Adrenal gland (tissue), 12 donors: ENCODE measurements around the gene WDR74. TPM values are rescaled to one million over a fixed set of nuclear protein-coding genes. Genes with fewer than 3 reads are reported as not detected.
"Not testable (repeated sequence)": the region's sequence is repeated elsewhere in the genome, so short reads cannot be mapped to it uniquely, and the experiment has no call there.

Experiments
- DNase-seq, 7 donors: peaks; one replicate each; pipeline ENCODE4 v3.0.0-alpha.2; 2019 to 2020
- H3K27ac ChIP-seq, 5 donors: fragments of 200-600 bp; sonication (generic) in 4 of 5; 1 replicate in 3 of 5; 2 replicates in 2 of 5; pipeline versions ENCODE4 v1.5.1 to v1.8.0; 2016 to 2020; ENCODE audit warnings: mild to moderate bottlenecking in 1 of 5
- H3K27me3 ChIP-seq: fragments of 200-600 bp; 2 replicates; pipeline ENCODE4 v1.8.0; 2021
- H3K36me3 ChIP-seq, 2 donors: fragments of 200-600 bp; replicated peaks in 1 of 2; 1 replicate in 1 of 2; 2 replicates in 1 of 2; pipeline versions ENCODE4 v1.5.1 to v1.8.0; 2018 to 2022
- H3K4me1 ChIP-seq, 2 donors: fragments of 200-600 bp; replicated peaks in 1 of 2; 1 replicate in 1 of 2; 2 replicates in 1 of 2; pipeline versions ENCODE4 v1.5.1 to v1.8.0; 2018 to 2021
- H3K4me3 ChIP-seq, 4 donors: fragments of 200-600 bp; sonication (generic) in 3 of 4; one replicate each; pipeline ENCODE4 v1.5.1; 2016 to 2018
- H3K9me3 ChIP-seq, 3 donors: fragments of 200-600 bp; sonication (generic) in 1 of 3; replicated peaks in 1 of 3; 1 replicate in 2 of 3; 2 replicates in 1 of 3; pipeline versions ENCODE4 v1.5.1 to v1.8.0; 2016 to 2021
- POLR2A ChIP-seq, 2 donors: fragments of 450-650 bp; IDR thresholded peaks; one replicate each; pipeline ENCODE4 v1.6.1; 2017; ENCODE audit warnings: antibody characterized with exemption in 2 of 2, mild to moderate bottlenecking in 2 of 2, moderate library complexity in 1 of 2
- WGBS, 4 donors: extraction: QIAGEN DNeasy Blood & Tissue Kit in 2 of 4; methylation state at CpG; one replicate each; pipeline versions ENCODE4 v1.1.5 to v1.1.7; 2013 to 2017; 5-methylcytosine and 5-hydroxymethylcytosine counted together
- intact Hi-C, 2 donors: fragments of 100-400 bp; cut with DNase I; formaldehyde crosslinking; loops; one replicate each; pipeline versions ENCODE4 v1.14.1 to v1.15.0; 2022 to 2023
- polyA plus RNA-seq, 3 donors: library from polyadenylated mRNA; stranded (reverse); fragments of 200-250 nt in 2 of 3; fragments of 350-450 nt in 1 of 3; fragmentation: Illumina TruSeq in 1 of 3; extraction: RNeasy Lipid Tissue Mini Kit (QIAGEN cat#74804) in 1 of 3; gene quantifications; one replicate each; pipeline ENCODE4 v1.2.3, GENCODE V29; 2013 to 2014
- total RNA-seq, 9 donors: library from RNA; depleted of rRNA in 4 of 9; stranded (reverse); fragments of >200 nt in 4 of 9; fragments of 120-200 nt in 1 of 9; fragmentation: NEBNext Ultra II Directional in 1 of 9; extraction: Animal tissue kit (Norgen Biotek cat#: 25700) in 1 of 9; gene quantifications; one replicate each; pipeline versions ENCODE4 v1.1.0 to v1.2.4, GENCODE V29; 2013 to 2023
- TF ChIP-seq, protein P1 (sequence below), 6 experiments: fragments of 450-650 bp in 4 of 6; fragments of 200-600 bp in 2 of 6; sonication (generic) in 1 of 6; IDR thresholded peaks; 1 replicate in 5 of 6; 2 replicates in 1 of 6; pipeline versions ENCODE4 v1.5.1 to v1.8.0; 2016 to 2021; ENCODE audit warnings: antibody characterized with exemption in 6 of 6, mild to moderate bottlenecking in 2 of 6, moderate library complexity in 1 of 6
- donor health status: healthy with polysubstance abuse.
- donor health status: Bipolar disorder and iron deficiency.
- donor health status: DM: yes; HTN: yes; CAD: no.
- donor health status: DM: no; HTN: no; CAD: no.
- donor health status: DM: no; HTN: no; CAD: no.
- donor health status: DM: yes; HTN: yes; CAD: no.

Gene WDR74
- total and polyA plus RNA-seq, 12 donors = 21.7 to 119 (median 39.4) TPM

DNA sequence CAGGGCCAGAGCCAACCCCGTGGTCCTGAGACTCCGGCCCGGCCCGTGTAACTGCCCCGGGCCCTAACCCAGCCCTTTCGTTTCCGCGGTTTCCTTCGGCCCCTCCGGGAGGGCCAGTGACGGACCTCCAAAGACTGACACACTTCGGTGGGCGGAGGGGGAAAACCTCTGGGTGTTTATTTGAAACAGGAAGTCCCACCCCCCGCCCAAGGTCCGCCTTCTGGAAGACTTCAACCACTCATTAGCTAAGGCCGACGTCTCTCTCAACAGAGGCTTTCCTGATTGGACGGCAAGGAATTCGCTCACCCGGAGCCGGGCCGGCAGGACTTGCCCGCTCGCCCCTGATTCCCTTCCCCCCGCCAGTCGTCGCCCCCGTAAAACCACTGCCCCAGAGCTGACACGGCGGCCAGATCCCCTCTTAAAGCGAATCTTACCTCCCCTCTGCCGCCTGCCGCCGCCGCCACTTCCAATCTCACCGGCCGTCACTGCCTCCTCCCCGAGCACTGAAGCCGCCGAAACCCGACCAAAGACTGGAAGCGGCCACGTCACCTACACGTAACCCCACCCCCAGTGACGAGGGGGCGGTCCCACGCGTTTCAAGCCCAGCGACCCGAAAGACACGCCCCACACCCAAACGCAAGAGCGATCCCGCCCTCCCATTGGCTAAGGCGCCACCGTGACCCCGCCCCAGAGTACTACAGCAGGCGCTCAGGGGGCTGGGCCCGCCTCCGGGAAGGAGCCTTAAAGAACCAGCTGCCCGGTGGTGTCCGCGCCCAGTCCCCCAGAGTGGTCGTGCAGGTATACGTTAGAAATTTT lies 7.7 kb downstream of the WDR74 start, which contains the start of gene STX5:
TSS of gene STX5 (minus strand) at position 532 of the 816 bp plus-strand sequence. CDS start 808 bp downstream, outside the sequence.
- Histone ChIP-seq H3K36me3 (peaks cover 0 to 51% of the 10 kb centered on the region in 2 donors), H3K9me3 (no peaks in the 10 kb centered on the region), H3K27ac (peak within 1 kb of the TSS; percentile 83 to 98 (median 96)), H3K27me3 (no peaks in the 10 kb centered on the region), H3K4me1 (peaks cover 14 to 23% of the 10 kb centered on the region in 2 donors), H3K4me3 (peak within 1 kb of the TSS; percentile 34 to 93 (median 88))
- peak; percentile 99 to 100 (median 100) for DNase-seq
- 1% methylated on average over 22 to 65 of the region's 65 CpGs for WGBS, 4 donors
- peak; percentile 49 to 96 for TF ChIP-seq POLR2A (IDR thresholded peaks at IDR 0.05)
- TF ChIP-seq, protein P1, sequence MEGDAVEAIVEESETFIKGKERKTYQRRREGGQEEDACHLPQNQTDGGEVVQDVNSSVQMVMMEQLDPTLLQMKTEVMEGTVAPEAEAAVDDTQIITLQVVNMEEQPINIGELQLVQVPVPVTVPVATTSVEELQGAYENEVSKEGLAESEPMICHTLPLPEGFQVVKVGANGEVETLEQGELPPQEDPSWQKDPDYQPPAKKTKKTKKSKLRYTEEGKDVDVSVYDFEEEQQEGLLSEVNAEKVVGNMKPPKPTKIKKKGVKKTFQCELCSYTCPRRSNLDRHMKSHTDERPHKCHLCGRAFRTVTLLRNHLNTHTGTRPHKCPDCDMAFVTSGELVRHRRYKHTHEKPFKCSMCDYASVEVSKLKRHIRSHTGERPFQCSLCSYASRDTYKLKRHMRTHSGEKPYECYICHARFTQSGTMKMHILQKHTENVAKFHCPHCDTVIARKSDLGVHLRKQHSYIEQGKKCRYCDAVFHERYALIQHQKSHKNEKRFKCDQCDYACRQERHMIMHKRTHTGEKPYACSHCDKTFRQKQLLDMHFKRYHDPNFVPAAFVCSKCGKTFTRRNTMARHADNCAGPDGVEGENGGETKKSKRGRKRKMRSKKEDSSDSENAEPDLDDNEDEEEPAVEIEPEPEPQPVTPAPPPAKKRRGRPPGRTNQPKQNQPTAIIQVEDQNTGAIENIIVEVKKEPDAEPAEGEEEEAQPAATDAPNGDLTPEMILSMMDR (IDR thresholded peaks at IDR 0.05) = no peak
- intact Hi-C loops = no loop called here

DNA sequence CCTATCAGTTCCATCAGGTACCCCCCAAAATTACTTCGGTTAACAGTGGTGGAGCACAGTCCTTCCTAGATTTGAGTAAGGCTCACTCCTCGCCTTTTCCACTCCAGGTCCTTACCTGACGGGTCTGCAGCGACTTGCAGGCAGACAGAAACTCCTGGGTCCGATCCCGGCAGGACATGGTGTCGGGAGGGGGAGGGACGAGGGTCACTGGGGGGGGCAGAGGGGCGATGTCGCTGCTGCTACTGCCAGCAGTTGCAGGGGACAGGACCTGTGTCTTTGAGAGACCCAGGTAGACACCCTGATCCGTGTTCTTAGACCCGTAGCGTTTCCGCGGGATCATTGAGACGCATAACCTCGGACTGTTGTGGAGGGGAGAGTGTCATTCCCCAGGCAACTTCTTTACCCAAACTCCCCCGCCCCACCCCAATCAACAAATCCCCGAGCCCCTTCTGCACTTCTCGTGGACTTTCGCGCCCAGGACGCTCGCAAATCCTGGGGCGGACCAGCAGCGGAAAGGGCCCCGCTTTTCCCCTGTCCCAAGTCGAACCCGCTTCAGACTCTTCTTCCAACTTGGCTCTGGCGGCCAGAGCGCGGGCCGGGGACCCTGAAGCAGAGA lies 8.4 kb downstream of the WDR74 start:
- H3K36me3 ChIP-seq = peaks cover 0 to 51% of the 10 kb centered on the region in 2 donors
- intact Hi-C loops = no loop called here
- H3K27me3 ChIP-seq = no peaks in the 10 kb centered on the region

DNA sequence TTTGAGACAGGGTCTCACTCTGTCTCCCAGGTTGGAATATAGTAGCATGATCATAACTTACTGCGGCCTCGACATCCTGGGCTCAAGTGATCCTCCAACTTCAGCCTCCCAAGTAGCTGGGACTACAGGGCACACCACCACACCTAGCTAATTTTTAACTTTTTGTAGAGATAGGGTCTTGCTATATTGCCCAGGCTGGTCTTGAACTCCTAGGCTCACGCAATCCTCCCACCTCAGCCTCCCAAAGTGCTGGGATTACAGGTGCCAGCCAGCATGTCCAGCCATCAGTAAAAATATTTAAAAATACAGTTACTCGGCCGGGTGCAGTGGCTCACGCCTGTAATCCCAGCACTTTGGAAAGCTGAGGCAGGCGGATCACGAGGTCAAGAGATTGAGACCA lies 11.3 kb downstream of the WDR74 start:
- H3K36me3 ChIP-seq = peaks cover 0 to 56% of the 10 kb centered on the region in 2 donors

More for the DNA sequence above, 8.4 kb downstream of the WDR74 start:
- DNase-seq = peak in 1 of 7 donors; percentile 29
- peak in 1 of 2 donors; percentile 65 for TF ChIP-seq POLR2A (IDR thresholded peaks at IDR 0.05)
- TF ChIP-seq, protein P1 (IDR thresholded peaks at IDR 0.05) = peak in 1 of 6 experiments; percentile 24
- H3K9me3 ChIP-seq = no peaks in the 10 kb centered on the region
- H3K4me1 ChIP-seq = peaks cover 14 to 23% of the 10 kb centered on the region in 2 donors
- peak overlapping the region; percentile 34 to 93 (median 77) for H3K4me3 ChIP-seq
- peak overlapping the region; percentile 50 to 98 (median 96) for H3K27ac ChIP-seq
- 0 to 2% (median 1%) methylated on average over 10 to 33 of the region's 33 CpGs for WGBS, 4 donors

DNA sequence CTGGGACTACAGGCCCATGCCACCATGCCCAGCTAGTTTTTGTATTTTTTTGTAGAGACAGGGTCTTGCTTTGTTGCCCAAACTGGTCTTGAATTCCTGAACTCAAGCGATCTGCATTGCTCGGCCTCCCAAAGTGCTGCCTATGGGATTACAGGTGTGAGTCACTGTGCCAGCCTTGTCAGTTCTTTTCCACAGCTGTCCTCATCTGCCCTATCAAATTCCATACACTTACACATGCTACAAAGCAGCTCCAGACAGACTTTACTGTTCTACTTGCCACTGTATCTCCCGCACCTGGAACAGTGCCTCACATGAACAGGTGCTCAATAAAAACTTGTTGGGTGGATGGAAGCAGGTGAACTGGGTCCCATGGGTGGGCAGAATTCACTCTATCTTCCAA lies 15.7 kb downstream of the WDR74 start:
- intact Hi-C loops = no loop called here
- H3K36me3 ChIP-seq = peaks cover 0 to 98% of the 10 kb centered on the region in 2 donors
- no peak for DNase-seq
- TF ChIP-seq POLR2A (IDR thresholded peaks at IDR 0.05) = no peak
- TF ChIP-seq, protein P1 (IDR thresholded peaks at IDR 0.05) = no peak
- no peaks in the 10 kb centered on the region for H3K27me3 ChIP-seq
- H3K9me3 ChIP-seq = no peaks in the 10 kb centered on the region
- H3K27ac ChIP-seq = no peak overlapping the region
- H3K4me3 ChIP-seq = no peak overlapping the region
- WGBS, 4 donors = 73 to 88% (median 84%) methylated on average over 3 of the region's 3 CpGs
- H3K4me1 ChIP-seq = no peaks in the 10 kb centered on the region

More for the DNA sequence above, 11.3 kb downstream of the WDR74 start:
- peaks cover 14 to 16% of the 10 kb centered on the region in 2 donors for H3K4me1 ChIP-seq
- DNase-seq, H3K4me3 ChIP-seq, H3K9me3 ChIP-seq, H3K27ac ChIP-seq, H3K27me3 ChIP-seq: not testable (repeated sequence)
- WGBS, 4 donors = 93 to 96% (median 94%) methylated on average over 8 of the region's 8 CpGs
- intact Hi-C loops = loop anchor here in 1 of 2 donors (5.0 kb wide), 1 partner anchor 36 kb away; the partner anchor contains the start of gene TMEM223
